NCI-H1694 treated with DMSO at 0.1 percent for 48 hours (cell line): ENCODE measurements around the gene USP11.

Source experiments
- DNase-seq: peaks from one replicate; lab custom pipeline; 2025; lab: John Stamatoyannopoulos, UW

USP11 gene

GRCh38 chrX:47204970-47205369 is 27.8 kb upstream of the USP11 start:
- no peak for DNase-seq

- DNase-seq, result no peak
Observed at GRCh38 chrX:47206316-47206715, 26.5 kb upstream of the USP11 start.

GRCh38 chrX:47208108-47208507 is 24.7 kb upstream of the USP11 start:
- no peak for DNase-seq

GRCh38 chrX:47209508-47210238 is 23.1 kb upstream of the USP11 start:
- no peak for DNase-seq

- DNase-seq, result no peak
Observed at GRCh38 chrX:47210661-47211425, 22.0 kb upstream of the USP11 start.

GRCh38 chrX:47212381-47213293 is 20.2 kb upstream of the USP11 start:
- no peak for DNase-seq

DNA sequence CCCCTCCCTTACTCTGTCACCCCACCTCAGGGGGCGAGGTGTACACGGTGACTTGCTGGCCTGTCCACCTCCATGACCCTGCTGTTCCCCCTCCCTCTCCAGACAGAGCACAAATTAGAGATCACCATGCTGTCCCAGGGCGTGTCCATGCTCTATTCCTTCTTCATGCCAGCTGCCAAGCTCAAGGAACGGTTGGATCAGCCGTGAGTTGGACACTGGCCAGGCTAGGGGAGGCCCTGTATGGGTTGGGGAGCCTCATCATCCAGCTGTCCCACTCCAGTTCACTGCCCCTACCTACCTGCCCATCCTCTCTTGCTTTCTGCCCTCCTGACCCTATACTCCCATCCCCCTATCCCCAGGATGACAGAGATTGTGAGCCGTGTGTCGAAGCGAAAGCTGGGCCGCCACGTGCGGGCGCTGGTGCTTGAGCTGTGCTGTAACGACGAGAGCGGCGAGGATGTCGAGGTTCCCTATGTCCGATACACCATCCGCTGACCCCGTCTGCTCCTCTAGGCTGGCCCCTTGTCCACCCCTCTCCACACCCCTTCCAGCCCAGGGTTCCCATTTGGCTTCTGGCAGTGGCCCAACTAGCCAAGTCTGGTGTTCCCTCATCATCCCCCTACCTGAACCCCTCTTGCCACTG is 18.3 kb upstream of the USP11 start:
- no peak for DNase-seq

DNA sequence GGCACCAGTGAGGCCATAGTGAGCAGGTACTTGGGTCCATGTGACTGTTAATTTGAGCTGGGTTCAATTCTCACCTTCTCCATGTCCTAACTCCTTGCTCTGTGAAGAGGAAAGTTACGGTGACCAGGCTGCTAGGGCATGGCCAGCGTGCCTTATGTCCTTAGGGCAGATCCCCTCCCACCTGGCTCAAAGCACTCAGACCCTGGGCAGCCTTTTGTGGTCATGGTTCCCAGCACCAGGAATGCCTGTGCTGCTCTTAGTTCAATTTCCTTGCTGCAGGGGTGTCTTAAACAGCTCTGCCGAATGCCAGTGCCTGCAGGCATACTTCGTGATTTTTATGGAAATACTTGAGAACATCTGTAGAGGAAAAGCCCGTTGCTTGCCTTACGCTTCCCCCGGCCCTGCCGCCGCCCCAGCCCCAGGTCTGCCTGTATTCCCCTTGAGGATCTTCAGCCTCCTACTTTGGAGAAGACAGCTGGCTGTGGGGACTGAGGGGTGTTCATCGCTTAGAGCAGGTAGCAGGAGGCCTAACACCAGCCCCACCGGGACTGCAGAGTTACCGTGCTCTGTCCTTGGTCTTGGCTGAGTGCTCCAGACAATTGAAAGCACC is 17.4 kb upstream of the USP11 start:
- no peak for DNase-seq

- DNase-seq, result no peak
Observed at GRCh38 chrX:47216393-47216925, 16.4 kb upstream of the USP11 start.

DNA sequence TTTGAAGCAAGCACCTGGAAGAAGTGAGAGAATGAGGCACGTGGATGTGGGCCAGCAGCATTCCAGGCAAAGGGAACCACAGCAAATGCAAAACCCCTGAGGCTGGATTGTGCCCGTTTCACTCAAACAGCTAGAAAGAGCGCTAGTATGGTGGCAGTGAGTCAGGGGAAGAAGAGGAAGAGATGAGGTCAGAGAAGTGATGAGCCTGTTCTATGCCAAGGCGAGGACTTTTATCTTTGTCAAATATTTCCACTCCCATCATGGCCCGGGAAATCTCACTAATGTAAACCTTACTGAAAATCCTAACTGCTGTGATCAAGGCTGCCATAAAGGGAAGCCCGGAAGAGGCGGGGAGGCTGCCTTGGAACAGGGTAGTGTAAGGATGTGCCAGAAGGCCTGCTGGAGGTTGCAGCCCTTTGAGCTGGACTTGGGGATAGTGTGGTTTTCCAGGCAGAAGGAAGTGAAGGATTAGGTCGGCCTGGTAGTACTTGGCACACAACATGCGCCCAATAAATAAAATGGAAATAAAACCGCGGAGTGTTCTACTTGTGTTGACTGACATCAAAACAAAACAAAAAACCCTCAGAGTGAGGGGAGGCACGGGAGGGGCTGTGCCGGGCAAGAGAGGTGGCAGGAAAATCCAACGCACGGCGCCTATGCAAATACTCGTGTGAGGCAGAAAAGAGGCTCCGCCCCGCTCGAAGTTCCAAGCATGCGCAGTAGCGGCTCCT is 15.5 kb upstream of the USP11 start:
- DNase-seq, result no peak

DNA sequence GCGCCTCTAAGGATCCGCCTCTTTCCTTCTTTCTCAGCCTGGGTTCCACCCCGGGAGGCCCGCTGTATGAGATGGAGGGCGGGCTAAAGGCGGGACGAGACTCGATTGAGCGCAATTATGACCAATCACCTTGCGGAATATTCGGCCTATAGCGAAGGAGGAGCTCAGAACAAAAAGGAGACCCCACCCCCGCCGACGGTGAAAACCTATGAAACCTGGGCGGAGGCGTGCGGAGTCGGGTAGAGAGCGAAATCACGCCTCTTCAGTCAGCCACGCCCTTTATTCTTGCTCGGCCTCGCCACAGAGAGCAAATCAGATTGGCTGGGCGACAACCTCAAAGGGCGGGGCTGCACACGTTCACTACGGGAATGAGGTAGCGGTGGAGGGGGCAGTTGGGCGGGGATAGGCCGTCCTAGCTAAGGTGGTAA is 14.9 kb upstream of the USP11 start:
- peak; percentile 98 for DNase-seq

DNA sequence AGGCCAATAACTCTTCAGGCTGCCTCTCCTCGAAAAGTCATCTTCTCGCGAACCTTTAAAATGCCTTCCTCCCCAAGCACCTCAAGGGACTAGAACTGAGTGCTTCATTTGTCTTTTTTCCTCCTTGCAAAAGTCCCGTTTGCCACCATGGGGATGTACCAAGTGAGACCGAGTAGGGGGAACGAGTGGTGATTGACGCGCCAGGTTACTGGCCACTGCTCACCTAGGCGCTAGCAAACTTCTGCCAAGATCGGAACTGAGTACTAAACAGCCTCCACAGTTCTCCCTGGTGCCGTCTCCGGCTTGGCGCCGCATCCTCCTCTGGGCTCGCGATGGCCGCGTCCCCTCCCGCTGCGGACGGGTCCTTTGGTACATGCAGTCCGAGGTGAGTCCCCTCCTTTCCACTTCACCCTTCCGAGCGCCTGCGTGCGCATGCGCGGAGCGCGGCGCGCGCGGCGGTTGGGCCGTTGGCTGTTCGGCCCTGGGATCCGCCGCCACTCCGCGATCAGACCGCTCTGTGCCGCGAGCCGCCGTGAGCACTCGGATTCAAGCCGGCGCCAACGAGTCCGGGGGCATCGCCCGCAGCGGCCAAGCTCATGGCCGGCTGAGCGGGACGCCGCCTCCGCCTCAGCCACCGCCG is 14.4 kb upstream of the USP11 start, which contains the start of gene CDK16:
Gene CDK16 (plus strand): TSS at position 402 of the 640 bp plus-strand sequence. CDS start 4,877 bp downstream, outside the sequence.
- DNase-seq, result peak; percentile 65

DNA sequence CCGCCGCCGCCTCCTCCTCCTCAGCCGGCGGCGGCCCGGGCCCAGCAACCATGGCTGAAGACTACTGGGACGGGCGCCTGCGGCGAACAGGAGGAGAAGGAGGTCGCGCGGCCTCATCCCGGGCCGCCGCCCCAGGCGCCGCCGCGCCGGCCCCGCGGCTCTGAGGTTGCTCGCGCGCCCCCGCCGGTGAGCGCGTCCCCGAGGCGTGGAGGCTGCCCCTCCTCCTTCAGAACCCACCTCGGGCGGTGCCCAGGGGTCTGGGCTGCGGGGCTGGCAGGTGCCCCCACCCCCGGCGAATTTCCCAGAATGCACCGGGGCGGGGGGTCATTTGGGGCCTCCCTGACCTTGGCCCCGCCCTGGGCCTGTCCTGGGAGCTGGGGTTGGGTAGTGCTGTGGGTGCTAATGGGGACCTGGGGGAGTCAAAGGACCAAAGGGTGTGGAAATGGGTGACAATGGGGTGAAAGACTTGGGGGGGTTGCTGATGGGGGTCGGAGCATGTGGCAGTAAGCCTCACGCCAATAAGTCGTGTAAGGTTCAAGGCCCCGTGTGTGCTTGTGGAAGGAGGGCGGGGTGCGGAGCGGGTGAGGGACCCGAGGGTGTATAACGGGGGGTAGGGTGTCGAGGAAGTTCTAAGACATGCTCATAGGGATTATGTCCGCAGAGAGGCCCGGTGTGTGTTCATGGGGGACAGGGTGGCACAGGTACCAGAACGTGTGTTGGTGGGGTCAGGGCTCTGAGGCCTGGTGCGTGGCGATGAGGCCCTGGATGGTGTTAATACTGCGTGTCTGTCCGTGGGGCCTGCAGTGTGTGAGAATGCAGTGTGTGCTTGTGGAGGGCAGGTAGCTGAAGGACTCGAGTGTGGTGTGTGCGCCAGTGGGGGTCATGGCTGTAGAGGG is 13.6 kb upstream of the USP11 start:
- no peak for DNase-seq

- DNase-seq, result no peak
Observed at GRCh38 chrX:47221756-47222155, 11.1 kb upstream of the USP11 start.

- DNase-seq, result no peak
Observed at GRCh38 chrX:47222751-47223350, 10.0 kb upstream of the USP11 start.

DNA sequence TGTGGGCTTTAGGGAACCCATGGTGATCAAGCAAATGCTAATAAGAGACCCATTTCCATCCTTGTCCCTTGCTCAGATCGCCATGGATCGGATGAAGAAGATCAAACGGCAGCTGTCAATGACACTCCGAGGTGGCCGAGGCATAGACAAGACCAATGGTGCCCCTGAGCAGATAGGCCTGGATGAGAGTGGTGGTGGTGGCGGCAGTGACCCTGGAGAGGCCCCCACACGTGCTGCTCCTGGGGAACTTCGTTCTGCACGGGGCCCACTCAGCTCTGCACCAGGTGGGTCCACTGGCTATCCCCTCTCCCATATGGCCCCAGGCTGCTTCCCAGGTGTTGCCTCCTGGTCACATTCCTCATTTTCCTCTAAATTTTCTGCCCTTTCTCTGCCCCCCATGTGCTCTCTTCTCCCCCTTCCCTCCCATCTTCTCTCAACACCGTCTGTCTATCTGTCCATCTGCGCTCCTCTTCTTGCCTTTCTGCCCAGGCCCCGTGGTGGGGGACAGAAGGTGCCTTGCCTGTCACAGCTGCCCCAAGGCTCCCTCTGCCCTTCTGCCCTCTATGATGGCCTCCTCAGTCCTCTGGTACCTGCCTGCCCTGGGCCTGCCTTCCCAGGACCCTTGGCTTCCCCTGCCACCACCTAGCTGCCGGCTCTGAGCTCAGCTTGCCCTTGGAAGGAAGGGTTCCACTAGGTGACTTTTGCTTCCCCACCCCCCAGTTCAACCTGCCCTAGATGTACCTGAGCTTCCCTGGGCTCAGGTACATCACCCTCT is 9.1 kb upstream of the USP11 start:
- no peak for DNase-seq

GRCh38 chrX:47224266-47224895 is 8.4 kb upstream of the USP11 start:
- no peak for DNase-seq
